Mesenchymal stem cell (in vitro differentiated cells and primary cell): ENCODE data around the gene ZP3.
"Not testable (repeated sequence)": the region's sequence is repeated elsewhere in the genome, so short reads cannot be mapped to it uniquely, and the experiment has no call there.

Experiments
- DNase-seq: peaks from one replicate; pipeline ENCODE4 v3.0.0-alpha.2; 2013
- H2AFZ ChIP-seq: one replicate; pipeline ENCODE4 v1.6.1; 2013; ENCODE audit warnings: low read depth, mild to moderate bottlenecking, control low read depth, inconsistent platforms, low read length, moderate library complexity
- H2AK5ac ChIP-seq: 2 replicates; pipeline ENCODE4 v1.6.1; 2013; ENCODE audit warnings: low read length, moderate library complexity, mild to moderate bottlenecking, inconsistent platforms; ENCODE audit not compliant: severe bottlenecking
- H2BK120ac ChIP-seq: one replicate; pipeline ENCODE4 v1.6.1; 2013; ENCODE audit warnings: low read depth, mild to moderate bottlenecking, inconsistent platforms, low read length, moderate library complexity
- H2BK12ac ChIP-seq, 2 experiments: one replicate each; pipeline ENCODE4 v1.6.1; 2013; ENCODE audit warnings: inconsistent platforms in 2 of 2, low read length in 2 of 2, mild to moderate bottlenecking in 2 of 2, moderate library complexity in 2 of 2, control low read depth in 1 of 2
- H2BK15ac ChIP-seq: one replicate; pipeline ENCODE4 v1.6.1; 2013; ENCODE audit warnings: mild to moderate bottlenecking, low read depth, inconsistent platforms; ENCODE audit not compliant: poor library complexity, severe bottlenecking
- H2BK5ac ChIP-seq: 2 replicates; pipeline ENCODE4 v1.6.1; 2013; ENCODE audit warnings: low read depth, mild to moderate bottlenecking, low read length, control low read depth, inconsistent platforms; ENCODE audit not compliant: poor library complexity, severe bottlenecking
- H3K14ac ChIP-seq, 2 experiments: one replicate each; pipeline ENCODE4 v1.6.1; 2013; ENCODE audit warnings: inconsistent platforms in 2 of 2, low read length in 2 of 2, control low read depth in 1 of 2, mild to moderate bottlenecking in 1 of 2, moderate library complexity in 1 of 2
- H3K18ac ChIP-seq, 2 experiments: one replicate each; pipeline ENCODE4 v1.6.1; 2013; ENCODE audit warnings: inconsistent platforms in 2 of 2, low read length in 2 of 2, control low read depth in 1 of 2, low read depth in 1 of 2, mild to moderate bottlenecking in 1 of 2
- H3K23ac ChIP-seq, 2 experiments: one replicate each; pipeline ENCODE4 v1.6.1; 2013; ENCODE audit warnings: inconsistent platforms in 2 of 2, low read length in 2 of 2, mild to moderate bottlenecking in 2 of 2, moderate library complexity in 2 of 2, control low read depth in 1 of 2
- H3K27ac ChIP-seq: 2 replicates; pipeline ENCODE4 v1.5.1; 2013; ENCODE audit warnings: mild to moderate bottlenecking, moderate library complexity, low read length, control low read depth, inconsistent platforms; ENCODE audit not compliant: poor library complexity, severe bottlenecking
- H3K27me3 ChIP-seq, 2 experiments: 2 replicates each; pipeline versions ENCODE4 v1.6.1 to v1.7.0; 2013; ENCODE audit warnings: low read length in 2 of 2, mild to moderate bottlenecking in 2 of 2, moderate library complexity in 2 of 2, control low read depth in 1 of 2, inconsistent platforms in 1 of 2; ENCODE audit not compliant: control insufficient read depth in 1 of 2, insufficient read depth in 1 of 2
- H3K36me3 ChIP-seq, 2 experiments: 2 replicates each; pipeline versions ENCODE4 v1.6.1 to v1.7.0; 2013; ENCODE audit warnings: low read length in 2 of 2, control low read depth in 1 of 2, inconsistent platforms in 1 of 2, low read depth in 1 of 2, mild to moderate bottlenecking in 1 of 2; ENCODE audit not compliant: insufficient read depth in 2 of 2, control insufficient read depth in 1 of 2
- H3K4ac ChIP-seq, 2 experiments: one replicate each; pipeline ENCODE4 v1.6.1; 2013; ENCODE audit warnings: inconsistent platforms in 2 of 2, low read length in 2 of 2, mild to moderate bottlenecking in 2 of 2, moderate library complexity in 2 of 2, control low read depth in 1 of 2, low read depth in 1 of 2
- H3K4me1 ChIP-seq: 2 replicates; pipeline ENCODE4 v1.6.1; 2013; ENCODE audit warnings: low read depth, low read length, control low read depth; ENCODE audit not compliant: control insufficient read depth, insufficient read depth
- H3K4me2 ChIP-seq: 2 replicates; pipeline ENCODE4 v1.6.1; 2013; ENCODE audit warnings: low read length, mild to moderate bottlenecking, inconsistent platforms; ENCODE audit not compliant: poor library complexity, severe bottlenecking
- H3K4me3 ChIP-seq, 2 experiments: 2 replicates each; pipeline versions ENCODE4 v1.5.1 to v1.7.0; 2013; ENCODE audit warnings: low read length in 2 of 2, mild to moderate bottlenecking in 2 of 2, control low read depth in 1 of 2, low read depth in 1 of 2; ENCODE audit not compliant: insufficient read depth in 1 of 2
- H3K79me1 ChIP-seq: replicated peaks from 2 replicates; pipeline ENCODE4 v1.6.1; 2013; ENCODE audit warnings: mild to moderate bottlenecking, control low read depth, low read length, inconsistent platforms; ENCODE audit not compliant: poor library complexity, severe bottlenecking
- H3K9ac ChIP-seq: 2 replicates; pipeline ENCODE4 v1.7.0; 2013; ENCODE audit warnings: mild to moderate bottlenecking, low read length, moderate library complexity
- H3K9me3 ChIP-seq: 2 replicates; pipeline ENCODE4 v1.7.0; 2013; ENCODE audit warnings: mild to moderate bottlenecking, low read length; ENCODE audit not compliant: control insufficient read depth
- H4K8ac ChIP-seq: one replicate; pipeline ENCODE4 v1.6.1; 2013; ENCODE audit warnings: inconsistent platforms, mild to moderate bottlenecking, low read length, moderate library complexity
- H4K91ac ChIP-seq: one replicate; pipeline ENCODE4 v1.6.1; 2013; ENCODE audit warnings: mild to moderate bottlenecking, low read length, inconsistent platforms
- WGBS: methylation state at CpG from one replicate; pipeline ENCODE4 v1.1.7; 2013; ENCODE audit warnings: mixed read lengths; 5-methylcytosine and 5-hydroxymethylcytosine counted together

ZP3 gene

GRCh38 chr7:76480403-76481253 is 55.9 kb downstream of the ZP3 start:
- H3K27me3 ChIP-seq, H3K4me2 ChIP-seq, H3K18ac ChIP-seq, H3K4ac ChIP-seq, H2BK12ac ChIP-seq, H3K4me1 ChIP-seq, H4K8ac ChIP-seq, H2AK5ac ChIP-seq, H3K79me1 ChIP-seq, H3K9me3 ChIP-seq, H3K14ac ChIP-seq, DNase-seq, H3K9ac ChIP-seq, H2BK5ac ChIP-seq, H2AFZ ChIP-seq, H2BK15ac ChIP-seq, H2BK120ac ChIP-seq, H4K91ac ChIP-seq, H3K4me3 ChIP-seq, H3K23ac ChIP-seq, H3K27ac ChIP-seq: not testable (repeated sequence)
- 96% methylated on average over 18 of the region's 29 CpGs for WGBS
- peaks cover 9 to 17% of the 10 kb centered on the region in 2 experiments for H3K36me3 ChIP-seq

GRCh38 chr7:76482660-76483059 is 57.9 kb downstream of the ZP3 start:
- not testable (repeated sequence) for H3K4me3 ChIP-seq, H3K18ac ChIP-seq, H2BK12ac ChIP-seq, H4K91ac ChIP-seq, H3K27me3 ChIP-seq, H3K4ac ChIP-seq, H4K8ac ChIP-seq, H2AK5ac ChIP-seq, H3K9me3 ChIP-seq, H3K14ac ChIP-seq, H2BK5ac ChIP-seq, H3K79me1 ChIP-seq, H2BK15ac ChIP-seq, H3K27ac ChIP-seq, H3K4me1 ChIP-seq, DNase-seq, H2BK120ac ChIP-seq, H3K4me2 ChIP-seq, H2AFZ ChIP-seq, H3K9ac ChIP-seq, H3K23ac ChIP-seq
- WGBS = over 99% methylated on average over 24 of the region's 24 CpGs
- peaks cover 9 to 17% of the 10 kb centered on the region in 2 experiments for H3K36me3 ChIP-seq

- not testable (repeated sequence) for H3K4ac ChIP-seq
- WGBS = 87% methylated on average over 9 of the region's 17 CpGs
These were observed 58.3 kb downstream of the ZP3 start for GRCh38 chr7:76483081-76483480.

GRCh38 chr7:76484456-76484855 is 59.7 kb downstream of the ZP3 start:
- not testable (repeated sequence) for H3K9me3 ChIP-seq, H3K79me1 ChIP-seq, H2BK120ac ChIP-seq, H2AFZ ChIP-seq, H2BK5ac ChIP-seq, DNase-seq, H2BK15ac ChIP-seq, H3K9ac ChIP-seq, H3K4ac ChIP-seq, H2AK5ac ChIP-seq, H3K4me2 ChIP-seq, H3K27me3 ChIP-seq, H4K91ac ChIP-seq, H3K23ac ChIP-seq, H2BK12ac ChIP-seq, H3K27ac ChIP-seq, H3K14ac ChIP-seq, H4K8ac ChIP-seq, H3K4me3 ChIP-seq, H3K18ac ChIP-seq, H3K4me1 ChIP-seq
- no CpG with 5 or more reads among the region's 12 CpGs for WGBS
- H3K36me3 ChIP-seq = peaks cover 9 to 17% of the 10 kb centered on the region in 2 experiments

More at GRCh38 chr7:76483081-76483480, 58.3 kb downstream of the ZP3 start:
- H3K4me2 ChIP-seq, H2BK15ac ChIP-seq, H3K4me3 ChIP-seq, H3K14ac ChIP-seq, H4K91ac ChIP-seq, H3K23ac ChIP-seq, H2BK120ac ChIP-seq, H3K27me3 ChIP-seq, H3K9me3 ChIP-seq, H3K18ac ChIP-seq, H3K9ac ChIP-seq, H3K4me1 ChIP-seq, H2BK5ac ChIP-seq, H2AFZ ChIP-seq, H4K8ac ChIP-seq, DNase-seq, H3K79me1 ChIP-seq, H3K27ac ChIP-seq, H2BK12ac ChIP-seq, H2AK5ac ChIP-seq: not testable (repeated sequence)
- H3K36me3 ChIP-seq = peaks cover 9 to 17% of the 10 kb centered on the region in 2 experiments
